Measurements from ENCODE around the gene PRR14L. TPM values are rescaled to one million over a fixed set of nuclear protein-coding genes. Genes with fewer than 3 reads are reported as not detected.
"Not testable (repeated sequence)": the region's sequence is repeated elsewhere in the genome, so short reads cannot be mapped to it uniquely, and the experiment has no call there.

Gene PRR14L
- total RNA-seq, 2 donors from 2014 or later, result 22.1 to 38.2 TPM

DNA sequence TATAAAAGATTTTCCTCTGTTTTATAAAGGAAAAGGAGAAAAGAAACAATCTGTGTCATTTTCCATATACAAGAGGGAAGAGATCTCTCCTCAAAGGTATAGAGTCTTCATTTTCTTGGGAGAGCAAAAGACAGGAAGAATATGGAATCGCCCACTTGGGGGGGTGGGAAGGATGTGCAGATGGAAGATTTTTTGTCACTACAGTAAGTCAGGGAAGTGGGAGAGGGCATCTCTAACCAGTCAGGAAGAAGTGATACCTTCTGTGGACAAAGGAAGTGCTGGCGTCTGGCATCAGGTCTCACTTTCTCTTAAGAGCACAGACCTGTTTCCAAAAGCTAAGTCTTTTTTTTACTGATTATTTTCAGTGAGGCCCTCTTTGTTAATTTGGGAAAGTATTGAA lies 1.4 kb downstream of the PRR14L start:
- no peak overlapping the region for H3K27ac ChIP-seq

GRCh38 chr22:31747441-31747840 lies 2.5 kb downstream of the PRR14L start:
- Histone ChIP-seq H3K27me3 (replicated peaks; ENCODE audit: insufficient read depth) (no peaks in the 10 kb centered on the region), H3K27ac (no peak overlapping the region), H3K36me3 (no peaks in the 10 kb centered on the region), H3K4me3 (no peak overlapping the region), H3K4me1 (ENCODE audit: control insufficient read depth in 1 of 2, low read depth in 2 of 2) (peaks cover 9 to 40% of the 10 kb centered on the region in 2 donors), H3K9me3 (no peaks in the 10 kb centered on the region)
- no peak for DNase-seq (ENCODE audit: low spot score)
- ATAC-seq (ENCODE audit: insufficient number of reproducible peaks, low FRiP score, low read depth), result no peak
- TF ChIP-seq, protein P1, sequence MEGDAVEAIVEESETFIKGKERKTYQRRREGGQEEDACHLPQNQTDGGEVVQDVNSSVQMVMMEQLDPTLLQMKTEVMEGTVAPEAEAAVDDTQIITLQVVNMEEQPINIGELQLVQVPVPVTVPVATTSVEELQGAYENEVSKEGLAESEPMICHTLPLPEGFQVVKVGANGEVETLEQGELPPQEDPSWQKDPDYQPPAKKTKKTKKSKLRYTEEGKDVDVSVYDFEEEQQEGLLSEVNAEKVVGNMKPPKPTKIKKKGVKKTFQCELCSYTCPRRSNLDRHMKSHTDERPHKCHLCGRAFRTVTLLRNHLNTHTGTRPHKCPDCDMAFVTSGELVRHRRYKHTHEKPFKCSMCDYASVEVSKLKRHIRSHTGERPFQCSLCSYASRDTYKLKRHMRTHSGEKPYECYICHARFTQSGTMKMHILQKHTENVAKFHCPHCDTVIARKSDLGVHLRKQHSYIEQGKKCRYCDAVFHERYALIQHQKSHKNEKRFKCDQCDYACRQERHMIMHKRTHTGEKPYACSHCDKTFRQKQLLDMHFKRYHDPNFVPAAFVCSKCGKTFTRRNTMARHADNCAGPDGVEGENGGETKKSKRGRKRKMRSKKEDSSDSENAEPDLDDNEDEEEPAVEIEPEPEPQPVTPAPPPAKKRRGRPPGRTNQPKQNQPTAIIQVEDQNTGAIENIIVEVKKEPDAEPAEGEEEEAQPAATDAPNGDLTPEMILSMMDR (IDR thresholded peaks at IDR 0.05), result no peak

More for the DNA sequence above, 1.4 kb downstream of the PRR14L start:
- Histone ChIP-seq H3K27me3 (replicated peaks; ENCODE audit: insufficient read depth) (no peaks in the 10 kb centered on the region), H3K36me3 (no peaks in the 10 kb centered on the region), H3K4me3 (peak overlapping the region; percentile 94), H3K9me3 (no peaks in the 10 kb centered on the region), H3K4me1 (ENCODE audit: control insufficient read depth in 1 of 2, low read depth in 2 of 2) (peaks cover 16 to 48% of the 10 kb centered on the region in 2 donors)
- DNase-seq (ENCODE audit: low spot score), result no peak
- TF ChIP-seq, protein P1 (IDR thresholded peaks at IDR 0.05), result no peak
- no peak for ATAC-seq (ENCODE audit: insufficient number of reproducible peaks, low FRiP score, low read depth)

DNA sequence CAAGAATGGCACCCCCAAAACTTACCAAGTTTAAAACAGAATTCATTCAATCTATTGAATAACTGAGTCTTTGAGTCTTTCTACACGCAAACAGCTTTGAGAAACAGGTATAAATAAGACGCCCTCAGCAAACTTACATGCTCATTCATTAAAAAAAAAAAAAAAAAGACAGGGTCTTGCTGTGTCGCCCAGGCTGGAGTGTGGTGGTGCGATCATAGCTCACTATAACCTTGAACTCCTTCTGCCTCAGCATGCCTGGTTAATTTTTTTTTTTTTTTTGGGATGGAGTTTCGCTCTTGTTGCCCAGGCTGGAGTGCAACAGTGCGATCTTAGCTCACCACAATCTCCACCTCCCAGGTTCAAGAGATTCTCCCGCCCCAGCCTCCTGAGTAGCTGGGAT lies 6.1 kb downstream of the PRR14L start:
- H3K9me3 ChIP-seq, result no peaks in the 10 kb centered on the region
- H3K27ac ChIP-seq, result no peak overlapping the region
- H3K36me3 ChIP-seq, result no peaks in the 10 kb centered on the region
- H3K4me3 ChIP-seq, result no peak overlapping the region
- no peaks in the 10 kb centered on the region for H3K27me3 ChIP-seq (replicated peaks; ENCODE audit: insufficient read depth)
- TF ChIP-seq, protein P1 (IDR thresholded peaks at IDR 0.05), result no peak
- ATAC-seq (ENCODE audit: insufficient number of reproducible peaks, low FRiP score, low read depth), result no peak
- no peak for DNase-seq (ENCODE audit: low spot score)
- H3K4me1 ChIP-seq (ENCODE audit: control insufficient read depth in 1 of 2, low read depth in 2 of 2), result peaks cover 21 to 40% of the 10 kb centered on the region in 2 donors

GRCh38 chr22:31742682-31743081 lies 7.2 kb downstream of the PRR14L start:
- Histone ChIP-seq H3K36me3 (no peaks in the 10 kb centered on the region), H3K27ac (no peak overlapping the region), H3K4me1 (ENCODE audit: control insufficient read depth in 1 of 2, low read depth in 2 of 2) (peaks cover 14 to 35% of the 10 kb centered on the region in 2 donors), H3K9me3 (no peaks in the 10 kb centered on the region), H3K27me3 (replicated peaks; ENCODE audit: insufficient read depth) (no peaks in the 10 kb centered on the region), H3K4me3 (no peak overlapping the region)
- DNase-seq (ENCODE audit: low spot score), result no peak
- no peak for ATAC-seq (ENCODE audit: insufficient number of reproducible peaks, low FRiP score, low read depth)
- TF ChIP-seq, protein P1 (IDR thresholded peaks at IDR 0.05), result no peak

DNA sequence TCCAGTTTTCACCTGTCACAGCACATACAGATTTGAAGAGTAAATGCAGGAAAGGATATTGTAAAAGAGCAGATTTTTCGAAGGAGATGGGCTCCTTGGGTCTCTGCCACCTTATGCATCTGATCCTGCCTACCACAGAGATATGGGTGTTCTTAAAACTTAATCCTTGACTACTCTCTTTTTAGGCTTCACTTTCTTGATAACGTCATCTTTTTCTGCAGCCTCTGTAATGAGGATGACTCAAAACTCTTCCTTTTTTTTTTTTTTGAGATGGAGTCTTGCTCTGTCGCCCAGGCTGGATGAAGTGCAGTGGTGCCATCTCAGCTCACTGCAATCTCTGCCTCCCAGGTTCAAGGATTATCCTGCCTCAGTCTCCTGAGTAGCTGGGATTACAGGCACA lies 7.8 kb downstream of the PRR14L start:
- Histone ChIP-seq H3K9me3 (no peaks in the 10 kb centered on the region), H3K27ac (no peak overlapping the region), H3K36me3 (peaks cover 3% of the 10 kb centered on the region), H3K4me1 (ENCODE audit: control insufficient read depth in 1 of 2, low read depth in 2 of 2) (peaks cover 14 to 34% of the 10 kb centered on the region in 2 donors), H3K27me3 (replicated peaks; ENCODE audit: insufficient read depth) (no peaks in the 10 kb centered on the region), H3K4me3 (no peak overlapping the region)
- ATAC-seq (ENCODE audit: insufficient number of reproducible peaks, low FRiP score, low read depth), result no peak
- no peak for DNase-seq (ENCODE audit: low spot score)
- TF ChIP-seq, protein P1 (IDR thresholded peaks at IDR 0.05), result no peak

DNA sequence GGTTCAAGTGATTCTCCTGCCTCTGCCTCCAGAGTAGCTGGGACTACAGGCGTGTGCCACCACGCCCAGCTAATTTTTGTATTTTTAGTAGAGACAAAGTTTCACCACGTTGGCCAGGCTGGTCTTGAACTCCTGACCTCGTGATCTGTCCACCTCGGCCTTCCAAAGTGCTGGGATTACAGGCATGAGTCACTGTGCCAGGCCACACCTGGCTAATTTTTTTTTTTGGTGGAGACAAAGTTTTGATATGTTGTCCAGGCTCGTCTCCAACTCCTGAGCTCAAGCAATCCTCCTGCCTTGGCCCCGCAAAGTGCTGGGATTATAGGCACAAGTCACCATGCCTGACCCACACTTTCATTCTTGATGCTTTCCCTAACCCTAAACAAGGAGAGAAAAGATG lies 9.6 kb downstream of the PRR14L start:
- not testable (repeated sequence) for DNase-seq (ENCODE audit: low spot score); H3K9me3 ChIP-seq; H3K36me3 ChIP-seq; ATAC-seq (ENCODE audit: insufficient number of reproducible peaks, low FRiP score, low read depth); H3K27me3 ChIP-seq (replicated peaks; ENCODE audit: insufficient read depth); H3K4me3 ChIP-seq
- Histone ChIP-seq H3K4me1 (ENCODE audit: control insufficient read depth in 1 of 2, low read depth in 2 of 2) (peaks cover 14 to 23% of the 10 kb centered on the region in 2 donors), H3K27ac (peak overlapping the region; percentile 52 to 68)
